A549 (cell line): ENCODE data around the gene TMEM238L. TPM values are rescaled to one million over a fixed set of nuclear protein-coding genes. Genes with fewer than 3 reads are reported as not detected.

ENCODE experiments used
- ATAC-seq, 2 experiments: fragments of 200-7000 bp in 1 of 2; fragments of >200 bp in 1 of 2; cut with Nextera tagmentation in 1 of 2; cut with Tn5 transposase in 1 of 2; 3 replicates each; pipeline versions ENCODE4 v1.8.0 to v1.9.1; 2018 to 2020; ENCODE audit warnings: mild to moderate bottlenecking in 1 of 2, moderate library complexity in 1 of 2
- CTCF ChIA-PET: fragments of 300-600 bp; sonication (Branson Sonifier 250); formaldehyde crosslinking; extraction: SDS; loops from one replicate; lab custom pipeline; 2021; ENCODE audit warnings: antibody characterized with exemption, inconsistent platforms; lab: Yijun Ruan, JAX
- POLR2A ChIA-PET: fragments of 350-600 bp; formaldehyde crosslinking; extraction: SDS; loops from one replicate; lab custom pipeline; 2021; ENCODE audit warnings: antibody characterized with exemption, inconsistent platforms; lab: Yijun Ruan, JAX
- DNase-seq, 2 experiments: peaks; one replicate each; pipeline versions ENCODE4 v3.0.0 to v3.0.0-alpha.2; 2011 to 2016; ENCODE audit warnings: low read depth in 1 of 2, low spot score in 1 of 2
- FAIRE-seq: peaks from 2 replicates; lab custom pipeline; 2011; peaks lifted over from hg19 to GRCh38; lab: Jason Lieb, UNC
- H3K27ac ChIP-seq, 2 experiments: fragments of >200 bp; sonication (Bioruptor Twin); formaldehyde crosslinking; 3 replicates each; pipeline ENCODE4 v1.5.1; 2016 to 2017
- H3K4me1 ChIP-seq: fragments of >200 bp; sonication (Bioruptor Twin); formaldehyde crosslinking; 3 replicates; pipeline ENCODE4 v1.6.1; 2016
- H3K4me2 ChIP-seq: fragments of >200 bp; sonication (Bioruptor Twin); formaldehyde crosslinking; 3 replicates; pipeline ENCODE4 v1.6.1; 2016
- H3K4me3 ChIP-seq: fragments of >200 bp; sonication (Bioruptor Twin); formaldehyde crosslinking; 3 replicates; pipeline ENCODE4 v1.5.1; 2016
- H3K9me3 ChIP-seq: fragments of >200 bp; sonication (Bioruptor Twin); formaldehyde crosslinking; 3 replicates; pipeline ENCODE4 v1.6.1; 2016
- CBX8 ChIP-seq: fragments of 200-600 bp; sonication (generic); IDR thresholded peaks from 2 replicates; pipeline ENCODE4 v1.6.1; 2016
- CTCF ChIP-seq: fragments of >200 bp; sonication (Bioruptor Twin); formaldehyde crosslinking; IDR thresholded peaks from 3 replicates; pipeline ENCODE4 v1.5.1; 2016
- EHF ChIP-seq: fragments of 250-450 bp; sonication (Bioruptor Pico); IDR thresholded peaks from 2 replicates; pipeline ENCODE4 v1.5.0; 2020; ENCODE audit warnings: mild to moderate bottlenecking
- EHMT2 ChIP-seq: fragments of 200-600 bp; sonication (generic); IDR thresholded peaks from 2 replicates; pipeline ENCODE4 v1.6.1; 2016; ENCODE audit warnings: antibody characterized with exemption, low read depth, mild to moderate bottlenecking, moderate library complexity
- EP300 ChIP-seq, 2 experiments: fragments of >200 bp; sonication (Bioruptor Twin); formaldehyde crosslinking; IDR thresholded peaks; 2 replicates in 1 of 2; 3 replicates in 1 of 2; pipeline ENCODE4 v1.6.1; 2016 to 2017
- FOSB ChIP-seq: fragments of 250-450 bp; sonication (Bioruptor Pico); IDR thresholded peaks from 2 replicates; pipeline ENCODE4 v1.5.0; 2020; ENCODE audit warnings: mild to moderate bottlenecking, moderate library complexity
- FOXS1 ChIP-seq: fragments of 250-450 bp; sonication (Bioruptor Pico); IDR thresholded peaks from 2 replicates; pipeline ENCODE4 v1.5.0; 2020; ENCODE audit warnings: mild to moderate bottlenecking, moderate library complexity
- HOXB13 ChIP-seq: fragments of 250-450 bp; sonication (Bioruptor Pico); IDR thresholded peaks from 2 replicates; pipeline ENCODE4 v1.5.0; 2020; ENCODE audit warnings: low read depth, mild to moderate bottlenecking, moderate library complexity
- KDM5A ChIP-seq: fragments of 200-600 bp; sonication (generic); IDR thresholded peaks from 2 replicates; pipeline ENCODE4 v1.6.1; 2016; ENCODE audit warnings: antibody characterized with exemption, mild to moderate bottlenecking
- MAFK ChIP-seq: fragments of 450-650 bp; IDR thresholded peaks from 2 replicates; pipeline ENCODE4 v1.6.1; 2014; ENCODE audit not compliant: partially characterized antibody
- NPAS2 ChIP-seq: fragments of 250-450 bp; sonication (Bioruptor Pico); IDR thresholded peaks from 2 replicates; pipeline ENCODE4 v1.8.0; 2022; ENCODE audit warnings: mild to moderate bottlenecking, moderate library complexity, borderline replicate concordance
- POLR2A ChIP-seq: IDR thresholded peaks from 2 replicates; pipeline ENCODE4 v1.6.1; 2012; ENCODE audit warnings: mild to moderate bottlenecking, low read length
- RAD21 ChIP-seq, 2 experiments: fragments of >200 bp in 1 of 2; sonication (Bioruptor Twin) in 1 of 2; formaldehyde crosslinking in 1 of 2; IDR thresholded peaks in 1 of 2; conservative IDR thresholded peaks in 1 of 2; 2 replicates in 1 of 2; 3 replicates in 1 of 2; pipeline ENCODE4 v1.6.1; 2012 to 2018; ENCODE audit warnings: inconsistent platforms in 1 of 2
- RARB ChIP-seq: fragments of 250-450 bp; sonication (Bioruptor Pico); IDR thresholded peaks from 2 replicates; pipeline ENCODE4 v1.8.0; 2021; ENCODE audit warnings: mild to moderate bottlenecking, moderate library complexity
- RCOR1 ChIP-seq: fragments of 150-350 bp; IDR thresholded peaks from 2 replicates; pipeline ENCODE4 v1.6.1; 2014; ENCODE audit warnings: antibody characterized with exemption, low read length, low read depth
- RFX5 ChIP-seq: fragments of 450-650 bp; IDR thresholded peaks from 2 replicates; pipeline ENCODE4 v1.7.1; 2014; ENCODE audit warnings: antibody characterized with exemption, mild to moderate bottlenecking, moderate library complexity
- SMC3 ChIP-seq: fragments of >200 bp; sonication (Bioruptor Twin); formaldehyde crosslinking; IDR thresholded peaks from 3 replicates; pipeline ENCODE4 v1.6.1; 2018; ENCODE audit warnings: inconsistent platforms
- SREBF2 ChIP-seq: fragments of 450-650 bp; IDR thresholded peaks from 2 replicates; pipeline ENCODE4 v1.6.1; 2014; ENCODE audit warnings: mild to moderate bottlenecking, moderate library complexity
- TFCP2L1 ChIP-seq: fragments of 250-450 bp; sonication (Bioruptor Pico); IDR thresholded peaks from 2 replicates; pipeline ENCODE4 v1.5.0; 2021; ENCODE audit warnings: mild to moderate bottlenecking
- TP53 ChIP-seq: fragments of 250-450 bp; sonication (Bioruptor Pico); IDR thresholded peaks from 2 replicates; pipeline ENCODE4 v1.5.0; 2021; ENCODE audit warnings: mild to moderate bottlenecking, moderate library complexity
- ZFP36 ChIP-seq: fragments of 450-650 bp; IDR thresholded peaks from 2 replicates; pipeline ENCODE4 v1.6.1; 2014; ENCODE audit warnings: borderline replicate concordance; ENCODE audit not compliant: partially characterized antibody
- WGBS: methylation state at CpG from one replicate; pipeline ENCODE4 v1.1.6; 2017; ENCODE audit errors: missing lambda C conversion rate; 5-methylcytosine and 5-hydroxymethylcytosine counted together
- polyA plus RNA-seq, 4 experiments: library from polyadenylated mRNA; depleted of rRNA in 3 of 4; stranded (reverse); fragments of >200 nt; fragmentation: RNase III in 1 of 4; extraction: RNeasy Plus Mini Kit Qiagen cat#74134 plus additional on column Dnase treatment in 1 of 4; gene quantifications; 2 replicates in 3 of 4; 3 replicates in 1 of 4; pipeline ENCODE4 v1.2.3, GENCODE V29; 2011 to 2017
- TF ChIP-seq, protein P1 (sequence below): IDR thresholded peaks from 2 replicates; pipeline ENCODE4 v1.6.1; 2012
- TF ChIP-seq, protein P2 (sequence below): fragments of 200-600 bp; sonication (generic); IDR thresholded peaks from 2 replicates; pipeline ENCODE4 v1.6.1; 2016; ENCODE audit warnings: antibody characterized with exemption, mild to moderate bottlenecking, moderate library complexity
- TF ChIP-seq, protein P3 (sequence below): IDR thresholded peaks from 2 replicates; pipeline ENCODE4 v1.6.1; 2012; ENCODE audit warnings: low read depth, borderline replicate concordance
- TF ChIP-seq, protein P4 (sequence below): fragments of 250-450 bp; sonication (Bioruptor Pico); IDR thresholded peaks from 2 replicates; pipeline ENCODE4 v1.5.0; 2021; ENCODE audit warnings: mild to moderate bottlenecking, moderate library complexity, borderline replicate concordance
- TF ChIP-seq, protein P5 (sequence below): IDR thresholded peaks from 2 replicates; pipeline ENCODE4 v1.6.1; 2012

Gene TMEM238L
- polyA plus RNA-seq, 2 of the 4 experiments (the other 2 are of a cell fraction) = not detected

DNA sequence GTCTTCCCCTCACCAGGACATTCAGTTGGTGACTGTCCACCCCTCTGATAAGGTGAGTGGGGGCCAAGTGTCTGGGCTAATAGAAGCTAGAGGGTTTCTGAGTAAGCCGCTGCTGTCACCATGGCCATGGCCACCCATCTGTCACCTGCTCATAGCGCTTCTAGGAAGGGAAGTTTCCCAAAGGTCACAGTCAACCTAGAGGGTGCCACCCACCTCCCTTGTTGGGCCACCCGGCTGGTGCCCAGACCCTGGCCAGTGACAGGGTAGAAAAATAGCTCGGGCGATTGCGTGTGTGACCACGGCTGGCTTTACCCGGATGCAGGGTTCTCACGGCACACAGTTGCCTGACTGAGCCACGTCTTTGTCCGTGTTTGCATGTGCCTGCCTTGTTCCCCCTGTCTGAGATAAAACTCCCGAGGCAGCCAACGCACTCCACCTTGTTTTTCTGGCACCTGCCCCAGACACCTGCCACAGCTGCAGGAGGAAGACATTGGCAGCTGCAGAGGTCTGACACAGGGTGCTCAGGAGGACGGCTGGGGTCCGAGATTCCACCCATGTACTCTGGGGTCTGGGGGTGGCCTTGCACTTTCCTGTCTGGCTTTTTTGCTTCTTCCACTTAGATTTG is 33.2 kb upstream of the TMEM238L start:
- Histone ChIP-seq H3K4me3 (no peak overlapping the region), H3K4me1 (no peaks in the 10 kb centered on the region), H3K9me3 (no peaks in the 10 kb centered on the region), H3K4me2 (no peak overlapping the region), H3K27ac (no peak overlapping the region)
- FAIRE-seq (no peak), ATAC-seq (no peak), DNase-seq (no peak)
- ChIA-PET POLR2A (no interaction called here), CTCF (interaction anchor here (1.2 to 1.9 kb wide), 3 partner anchors 8 to 100 kb away, joined by 3 to 9 read pairs (median 5); no protein-coding TSS in a partner anchor)
- WGBS = 67% methylated on average over 15 of the region's 15 CpGs
- TF ChIP-seq, protein P1, sequence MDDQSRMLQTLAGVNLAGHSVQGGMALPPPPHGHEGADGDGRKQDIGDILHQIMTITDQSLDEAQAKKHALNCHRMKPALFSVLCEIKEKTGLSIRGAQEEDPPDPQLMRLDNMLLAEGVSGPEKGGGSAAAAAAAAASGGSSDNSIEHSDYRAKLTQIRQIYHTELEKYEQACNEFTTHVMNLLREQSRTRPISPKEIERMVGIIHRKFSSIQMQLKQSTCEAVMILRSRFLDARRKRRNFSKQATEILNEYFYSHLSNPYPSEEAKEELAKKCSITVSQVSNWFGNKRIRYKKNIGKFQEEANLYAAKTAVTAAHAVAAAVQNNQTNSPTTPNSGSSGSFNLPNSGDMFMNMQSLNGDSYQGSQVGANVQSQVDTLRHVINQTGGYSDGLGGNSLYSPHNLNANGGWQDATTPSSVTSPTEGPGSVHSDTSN = no peak
- TF ChIP-seq SMC3 (no peak), EHMT2 (no peak), CTCF (no peak), FOXS1 (CRISPR knock-in tag) (no peak), HOXB13 (no peak), MAFK (no peak), KDM5A (no peak), RCOR1 (no peak), ZFP36 (no peak)
- TF ChIP-seq, protein P2, sequence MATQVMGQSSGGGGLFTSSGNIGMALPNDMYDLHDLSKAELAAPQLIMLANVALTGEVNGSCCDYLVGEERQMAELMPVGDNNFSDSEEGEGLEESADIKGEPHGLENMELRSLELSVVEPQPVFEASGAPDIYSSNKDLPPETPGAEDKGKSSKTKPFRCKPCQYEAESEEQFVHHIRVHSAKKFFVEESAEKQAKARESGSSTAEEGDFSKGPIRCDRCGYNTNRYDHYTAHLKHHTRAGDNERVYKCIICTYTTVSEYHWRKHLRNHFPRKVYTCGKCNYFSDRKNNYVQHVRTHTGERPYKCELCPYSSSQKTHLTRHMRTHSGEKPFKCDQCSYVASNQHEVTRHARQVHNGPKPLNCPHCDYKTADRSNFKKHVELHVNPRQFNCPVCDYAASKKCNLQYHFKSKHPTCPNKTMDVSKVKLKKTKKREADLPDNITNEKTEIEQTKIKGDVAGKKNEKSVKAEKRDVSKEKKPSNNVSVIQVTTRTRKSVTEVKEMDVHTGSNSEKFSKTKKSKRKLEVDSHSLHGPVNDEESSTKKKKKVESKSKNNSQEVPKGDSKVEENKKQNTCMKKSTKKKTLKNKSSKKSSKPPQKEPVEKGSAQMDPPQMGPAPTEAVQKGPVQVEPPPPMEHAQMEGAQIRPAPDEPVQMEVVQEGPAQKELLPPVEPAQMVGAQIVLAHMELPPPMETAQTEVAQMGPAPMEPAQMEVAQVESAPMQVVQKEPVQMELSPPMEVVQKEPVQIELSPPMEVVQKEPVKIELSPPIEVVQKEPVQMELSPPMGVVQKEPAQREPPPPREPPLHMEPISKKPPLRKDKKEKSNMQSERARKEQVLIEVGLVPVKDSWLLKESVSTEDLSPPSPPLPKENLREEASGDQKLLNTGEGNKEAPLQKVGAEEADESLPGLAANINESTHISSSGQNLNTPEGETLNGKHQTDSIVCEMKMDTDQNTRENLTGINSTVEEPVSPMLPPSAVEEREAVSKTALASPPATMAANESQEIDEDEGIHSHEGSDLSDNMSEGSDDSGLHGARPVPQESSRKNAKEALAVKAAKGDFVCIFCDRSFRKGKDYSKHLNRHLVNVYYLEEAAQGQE = no peak
- TF ChIP-seq, protein P3, sequence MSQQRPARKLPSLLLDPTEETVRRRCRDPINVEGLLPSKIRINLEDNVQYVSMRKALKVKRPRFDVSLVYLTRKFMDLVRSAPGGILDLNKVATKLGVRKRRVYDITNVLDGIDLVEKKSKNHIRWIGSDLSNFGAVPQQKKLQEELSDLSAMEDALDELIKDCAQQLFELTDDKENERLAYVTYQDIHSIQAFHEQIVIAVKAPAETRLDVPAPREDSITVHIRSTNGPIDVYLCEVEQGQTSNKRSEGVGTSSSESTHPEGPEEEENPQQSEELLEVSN = no peak

- TF ChIP-seq, protein P4, sequence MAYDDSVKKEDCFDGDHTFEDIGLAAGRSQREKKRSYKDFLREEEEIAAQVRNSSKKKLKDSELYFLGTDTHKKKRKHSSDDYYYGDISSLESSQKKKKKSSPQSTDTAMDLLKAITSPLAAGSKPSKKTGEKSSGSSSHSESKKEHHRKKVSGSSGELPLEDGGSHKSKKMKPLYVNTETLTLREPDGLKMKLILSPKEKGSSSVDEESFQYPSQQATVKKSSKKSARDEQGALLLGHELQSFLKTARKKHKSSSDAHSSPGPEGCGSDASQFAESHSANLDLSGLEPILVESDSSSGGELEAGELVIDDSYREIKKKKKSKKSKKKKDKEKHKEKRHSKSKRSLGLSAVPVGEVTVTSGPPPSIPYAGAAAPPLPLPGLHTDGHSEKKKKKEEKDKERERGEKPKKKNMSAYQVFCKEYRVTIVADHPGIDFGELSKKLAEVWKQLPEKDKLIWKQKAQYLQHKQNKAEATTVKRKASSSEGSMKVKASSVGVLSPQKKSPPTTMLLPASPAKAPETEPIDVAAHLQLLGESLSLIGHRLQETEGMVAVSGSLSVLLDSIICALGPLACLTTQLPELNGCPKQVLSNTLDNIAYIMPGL (CRISPR knock-in tag) = no peak
- TF ChIP-seq RFX5 = no peak
- no peak for TF ChIP-seq TFCP2L1 (CRISPR knock-in tag)
- no peak for TF ChIP-seq POLR2A
- no peak for TF ChIP-seq SREBF2
- no peak for TF ChIP-seq CBX8
- no peak for TF ChIP-seq EP300 (IDR thresholded peaks at IDR 0.05)
- TF ChIP-seq EHF (CRISPR knock-in tag) = no peak
- no peak for TF ChIP-seq FOSB
- TF ChIP-seq NPAS2 (CRISPR knock-in tag) = no peak
- no peak for TF ChIP-seq RARB (CRISPR knock-in tag)
- TF ChIP-seq, protein P5, sequence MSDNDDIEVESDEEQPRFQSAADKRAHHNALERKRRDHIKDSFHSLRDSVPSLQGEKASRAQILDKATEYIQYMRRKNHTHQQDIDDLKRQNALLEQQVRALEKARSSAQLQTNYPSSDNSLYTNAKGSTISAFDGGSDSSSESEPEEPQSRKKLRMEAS = no peak
- TF ChIP-seq HOXB13 = no peak
- no peak for TF ChIP-seq TP53 (CRISPR knock-in tag)
- TF ChIP-seq RAD21 (conservative IDR thresholded peaks at IDR 0.05 in 1 of 2, IDR thresholded peaks at IDR 0.05 in 1 of 2) = no peak
- H3K9me3 ChIP-seq = no peaks in the 10 kb centered on the region
- ATAC-seq (no peak), DNase-seq (no peak), FAIRE-seq (no peak)
- H3K4me2 ChIP-seq = no peak overlapping the region
- ChIA-PET POLR2A (no interaction called here), CTCF (interaction anchor here (1.2 to 3.2 kb wide), 3 partner anchors 8 to 99 kb away, joined by 3 to 17 read pairs (median 9); no protein-coding TSS in a partner anchor)
- H3K4me3 ChIP-seq = no peak overlapping the region
- no peaks in the 10 kb centered on the region for H3K4me1 ChIP-seq
- WGBS = 60% methylated on average over 7 of the region's 7 CpGs
- H3K27ac ChIP-seq = no peak overlapping the region
Measured at GRCh38 chr17:10836145-10836544, 32.2 kb upstream of the TMEM238L start.
